HG03135 (cell line): ENCODE measurements around the gene SLC10A6.
"Not testable (repeated sequence)": the region's sequence is repeated elsewhere in the genome, so short reads cannot be mapped to it uniquely, and the experiment has no call there.

Experiments used
- ATAC-seq: cut with Tn5 transposase; IDR thresholded peaks from one replicate; pipeline ENCODE4 v1.9.1; 2021; ENCODE audit warnings: mild to moderate bottlenecking, moderate library complexity; ENCODE audit not compliant: unreplicated experiment

SLC10A6 gene, protein sequence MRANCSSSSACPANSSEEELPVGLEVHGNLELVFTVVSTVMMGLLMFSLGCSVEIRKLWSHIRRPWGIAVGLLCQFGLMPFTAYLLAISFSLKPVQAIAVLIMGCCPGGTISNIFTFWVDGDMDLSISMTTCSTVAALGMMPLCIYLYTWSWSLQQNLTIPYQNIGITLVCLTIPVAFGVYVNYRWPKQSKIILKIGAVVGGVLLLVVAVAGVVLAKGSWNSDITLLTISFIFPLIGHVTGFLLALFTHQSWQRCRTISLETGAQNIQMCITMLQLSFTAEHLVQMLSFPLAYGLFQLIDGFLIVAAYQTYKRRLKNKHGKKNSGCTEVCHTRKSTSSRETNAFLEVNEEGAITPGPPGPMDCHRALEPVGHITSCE

DNA sequence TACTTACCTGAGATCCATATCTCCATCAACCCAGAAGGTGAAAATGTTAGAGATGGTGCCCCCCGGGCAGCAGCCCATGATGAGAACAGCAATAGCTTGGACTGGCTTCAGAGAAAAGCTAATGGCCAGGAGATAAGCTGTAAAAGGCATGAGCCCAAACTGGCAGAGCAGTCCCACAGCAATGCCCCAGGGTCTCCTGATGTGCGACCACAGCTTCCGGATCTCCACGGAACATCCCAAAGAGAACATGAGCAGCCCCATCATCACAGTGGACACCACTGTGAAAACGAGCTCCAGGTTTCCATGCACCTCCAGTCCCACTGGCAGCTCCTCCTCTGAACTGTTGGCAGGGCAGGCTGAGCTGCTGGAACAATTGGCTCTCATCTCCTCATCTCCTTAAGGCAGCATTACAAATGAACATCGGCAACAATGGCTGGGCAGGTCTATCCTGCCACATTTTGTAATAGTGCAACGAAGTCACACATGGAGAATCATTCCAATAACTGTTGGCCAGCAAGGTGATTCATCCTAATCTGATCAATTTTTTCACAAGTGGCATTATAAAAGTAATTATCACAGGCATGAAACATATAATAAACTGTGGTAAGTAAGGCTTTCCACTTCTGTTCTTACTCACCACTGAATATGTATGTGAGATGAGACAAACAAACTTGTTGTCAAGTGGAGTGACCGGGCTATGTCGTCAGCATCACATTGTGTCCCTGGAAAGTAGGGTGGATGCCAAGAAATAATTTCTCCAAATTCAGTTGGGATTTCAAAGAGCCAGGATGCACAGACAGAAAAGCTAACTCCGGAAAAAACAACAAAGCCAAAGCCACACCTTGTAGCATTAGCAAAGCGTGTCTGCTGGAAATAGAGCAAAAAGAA is at the start of gene SLC10A6:
Gene SLC10A6 (minus strand): TSS at position 653 of the 888 bp plus-strand sequence. CDS start 269 bp downstream, at position 384.
- no peak for ATAC-seq

DNA sequence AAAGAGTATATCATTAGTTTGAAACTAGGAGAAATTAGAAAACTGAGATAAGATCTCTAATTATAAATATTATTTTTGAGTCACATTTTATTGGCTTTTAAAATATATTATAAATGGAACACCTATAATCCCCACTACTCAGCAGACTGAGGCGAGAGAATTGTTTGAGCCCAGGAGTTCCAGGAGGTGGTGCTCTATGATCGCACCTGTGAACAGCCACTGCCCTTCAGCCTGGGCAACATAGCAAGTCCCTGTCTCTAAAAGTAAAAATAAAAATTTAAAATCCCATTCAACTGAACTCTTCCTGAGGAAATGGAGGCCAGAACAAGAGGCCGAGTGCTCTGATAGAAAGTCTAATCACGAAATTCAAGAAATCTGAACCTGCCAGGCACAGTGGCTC is 49.4 kb upstream of the SLC10A6 start:
- ATAC-seq = no peak

DNA sequence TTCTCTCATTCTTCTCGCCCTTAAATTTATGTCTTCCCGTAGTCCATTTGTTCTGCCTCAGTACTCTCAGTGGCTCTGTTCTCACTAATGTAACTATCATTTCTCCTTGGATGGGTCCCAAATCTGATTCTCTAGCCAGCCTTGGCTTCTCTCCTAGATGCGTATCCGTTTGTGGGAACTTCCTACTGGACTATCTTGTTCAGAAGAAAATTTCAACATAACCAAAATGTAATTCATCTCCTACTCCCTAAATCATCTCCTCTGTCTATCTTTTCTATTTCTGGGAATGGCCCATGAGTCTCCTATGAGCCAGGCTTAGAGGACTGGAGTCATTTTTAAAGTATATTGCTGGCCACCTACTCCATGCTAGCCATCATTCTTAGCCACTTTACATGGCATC is 47.4 kb upstream of the SLC10A6 start:
- no peak for ATAC-seq

DNA sequence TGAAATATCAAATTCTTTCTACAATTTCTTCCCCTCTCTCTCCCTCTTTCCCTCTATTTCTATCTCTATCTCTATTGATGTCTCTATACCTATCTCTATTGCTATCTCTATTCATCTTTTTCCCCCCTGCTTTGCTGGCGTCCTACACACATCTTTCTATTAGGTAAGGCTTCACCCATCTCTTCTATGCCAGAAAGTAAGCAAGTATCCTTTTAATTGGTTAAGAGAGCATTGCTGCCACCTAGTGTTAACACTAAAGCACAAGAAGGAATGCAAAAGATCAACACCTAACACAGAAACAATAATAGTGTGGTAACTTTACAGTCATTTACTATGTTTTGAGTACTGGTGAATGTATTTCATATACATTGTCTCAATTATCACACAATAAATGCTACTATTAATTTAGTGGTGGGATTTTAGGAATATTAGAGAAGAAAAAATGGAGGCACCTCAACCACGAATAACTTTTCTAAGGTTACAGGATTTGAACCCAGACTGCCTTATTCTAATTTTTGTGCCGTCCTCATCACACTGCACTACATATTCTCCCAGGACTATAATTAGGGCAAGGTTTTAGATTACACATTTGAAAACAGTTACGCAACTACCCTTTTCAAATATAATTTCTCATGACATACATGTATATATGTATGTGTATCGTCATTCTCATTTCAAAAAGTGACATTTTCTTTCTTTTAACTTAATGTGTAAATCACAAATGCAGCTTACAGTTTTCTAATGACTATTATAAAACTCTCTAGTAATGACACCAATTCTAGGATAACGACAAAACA is 46.7 kb upstream of the SLC10A6 start:
- peak; percentile 47 for ATAC-seq

DNA sequence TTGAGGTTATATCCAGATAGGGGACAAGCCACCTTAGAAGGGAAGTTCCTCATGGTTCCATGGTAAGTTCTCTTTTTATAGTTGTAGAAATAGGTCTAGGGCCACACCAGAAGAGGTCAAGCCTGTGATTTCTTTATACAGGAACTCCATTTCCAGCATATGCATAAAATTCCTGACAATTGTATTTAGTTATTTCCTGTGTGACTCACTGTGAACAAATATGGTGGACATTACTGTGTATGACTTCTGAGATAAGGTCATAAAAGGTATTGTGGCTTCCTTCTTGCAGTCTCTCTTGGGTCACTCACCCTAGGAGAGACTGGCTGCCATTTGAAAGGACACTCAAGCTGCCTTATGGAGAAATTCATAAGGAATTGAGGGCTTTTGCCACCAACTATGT is 45.3 kb upstream of the SLC10A6 start:
- ATAC-seq = no peak

DNA sequence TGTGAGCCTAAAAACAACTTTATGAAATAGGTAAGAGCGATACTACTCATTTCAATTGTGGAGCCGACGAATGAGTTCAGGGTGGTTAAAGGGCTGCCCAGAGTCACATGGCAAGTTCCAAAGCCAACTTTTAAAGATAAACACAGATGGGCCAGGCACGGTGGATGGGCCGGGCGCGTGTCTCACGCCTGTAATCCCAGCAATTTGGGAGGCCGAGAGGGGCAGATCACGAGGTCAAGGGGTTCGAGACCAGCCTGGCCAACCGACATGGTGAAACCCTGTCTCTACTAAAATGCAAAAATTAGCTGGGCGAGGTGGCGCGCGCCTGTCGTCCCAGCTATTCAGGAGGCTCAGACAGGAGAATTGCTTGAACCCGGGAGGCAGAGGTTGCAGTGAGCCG is 44.0 kb upstream of the SLC10A6 start:
- no peak for ATAC-seq

DNA sequence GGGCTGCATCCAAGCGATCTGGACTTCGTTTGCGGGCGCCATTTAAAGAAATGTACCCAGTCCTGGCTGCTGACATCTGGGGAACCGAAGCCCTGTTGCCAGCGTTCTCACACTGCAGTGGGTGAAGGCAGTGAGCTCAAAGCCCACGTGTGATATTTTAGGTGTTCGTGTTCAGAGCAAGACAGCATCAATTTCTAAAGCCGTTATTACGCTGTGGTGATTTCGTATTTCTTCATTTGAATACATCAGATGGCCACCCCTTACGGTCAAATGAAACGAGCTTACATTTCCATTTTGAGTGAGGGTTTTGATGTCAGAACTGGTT is 43.4 kb upstream of the SLC10A6 start:
- peak; percentile 8 for ATAC-seq

DNA sequence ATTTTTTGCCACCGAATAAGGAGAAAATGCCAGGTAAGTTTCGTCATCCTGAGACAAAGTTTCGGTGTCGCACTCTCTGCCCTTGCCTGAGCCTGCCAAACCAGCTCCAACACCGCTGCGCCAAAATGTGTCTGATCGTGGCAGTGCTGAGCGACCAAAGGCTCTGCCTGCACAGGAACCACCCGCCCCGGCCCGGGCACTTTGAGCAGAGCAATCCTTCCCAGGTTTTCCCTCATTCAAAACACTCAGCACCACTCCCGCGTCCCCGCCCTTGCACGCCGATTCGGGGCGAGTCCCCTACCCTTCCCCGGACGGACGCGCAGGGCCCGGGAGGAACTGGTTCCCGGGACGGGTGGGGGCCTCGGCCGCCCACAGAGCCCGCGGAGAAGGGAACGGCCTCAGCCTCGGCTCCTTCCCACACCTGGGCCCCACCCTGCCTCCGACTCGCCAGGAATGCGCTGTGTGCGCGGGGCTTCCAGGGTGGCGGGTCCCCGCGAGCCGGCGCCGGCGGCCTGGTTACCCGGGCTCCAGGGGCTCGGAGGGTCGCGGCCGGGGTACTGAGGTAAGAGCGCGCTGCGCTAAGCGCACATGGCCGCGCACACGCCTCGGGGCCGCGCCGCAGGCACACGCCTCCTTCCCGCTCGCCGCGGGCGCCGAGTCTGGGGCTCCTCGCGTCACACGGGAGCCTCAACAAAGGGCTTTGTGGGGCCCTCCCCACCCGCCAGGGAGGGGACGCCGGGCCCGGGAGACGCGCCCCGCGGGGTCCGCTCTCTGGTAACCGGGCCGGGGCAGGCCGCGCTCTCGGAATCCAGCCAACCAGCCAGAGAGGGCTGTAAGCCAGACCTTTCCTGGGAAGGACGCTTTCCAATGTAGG is 42.8 kb upstream of the SLC10A6 start, which contains the start of gene C4orf36:
Gene C4orf36 (minus strand): TSS at position 661 of the 874 bp plus-strand sequence. CDS start 902 bp downstream, outside the sequence.
- peak; percentile 50 for ATAC-seq

DNA sequence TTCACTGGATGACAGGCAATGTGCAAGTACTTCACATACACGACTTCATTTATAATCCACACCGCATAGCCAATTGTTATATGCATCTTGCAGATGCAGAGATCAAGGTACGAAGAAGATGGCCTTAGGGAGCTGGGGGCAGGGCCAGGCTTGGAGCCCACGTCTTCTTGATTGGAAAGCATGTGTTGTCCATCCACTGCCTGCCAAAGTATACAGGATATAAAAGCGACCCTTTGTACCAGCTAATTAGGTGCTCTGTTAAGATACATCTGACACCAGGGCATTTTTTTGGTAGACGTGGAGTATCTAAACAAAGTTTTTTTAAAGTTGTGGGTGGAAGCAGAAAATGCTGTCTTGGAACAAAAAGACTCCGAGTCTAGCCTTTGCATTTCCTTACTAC is 41.6 kb upstream of the SLC10A6 start:
- no peak for ATAC-seq

DNA sequence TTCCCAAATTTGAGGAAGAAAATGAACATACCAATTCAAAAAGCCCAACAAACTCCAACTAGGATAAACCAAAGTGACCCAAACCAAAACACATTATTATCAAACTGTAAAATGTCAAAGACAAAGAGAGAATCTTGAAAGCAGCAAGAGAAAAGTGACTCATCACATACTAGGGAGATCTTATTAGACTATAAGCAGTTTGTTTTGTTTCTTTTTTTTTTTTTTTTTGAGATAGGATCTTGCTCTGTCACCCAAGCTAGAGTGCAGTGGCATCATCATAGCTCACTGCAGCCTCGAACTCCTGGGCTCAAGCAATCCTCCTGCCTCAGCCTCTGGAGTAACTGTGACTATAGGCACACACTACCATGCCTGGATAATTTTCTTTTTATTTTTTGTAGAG is 30.5 kb upstream of the SLC10A6 start:
- no peak for ATAC-seq

DNA sequence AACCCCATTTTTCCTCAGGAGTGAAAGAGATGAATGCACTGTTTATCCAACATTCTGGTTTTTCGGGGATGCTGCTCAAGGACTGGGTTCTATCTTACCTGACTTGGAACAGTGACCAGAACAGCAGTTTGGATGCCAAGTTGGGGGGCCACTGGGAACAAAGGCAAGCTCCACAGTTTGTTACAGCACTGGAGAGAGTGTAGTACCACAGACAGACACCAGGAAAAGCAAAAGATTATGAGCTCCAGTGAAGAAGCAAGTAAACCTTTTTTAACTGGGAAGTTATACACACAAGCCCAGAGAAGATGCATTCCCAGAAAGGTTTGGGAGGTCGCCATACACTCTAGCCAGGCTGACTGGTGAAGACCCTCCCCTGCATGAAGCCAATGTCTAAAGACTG is 29.5 kb upstream of the SLC10A6 start:
- ATAC-seq = no peak

DNA sequence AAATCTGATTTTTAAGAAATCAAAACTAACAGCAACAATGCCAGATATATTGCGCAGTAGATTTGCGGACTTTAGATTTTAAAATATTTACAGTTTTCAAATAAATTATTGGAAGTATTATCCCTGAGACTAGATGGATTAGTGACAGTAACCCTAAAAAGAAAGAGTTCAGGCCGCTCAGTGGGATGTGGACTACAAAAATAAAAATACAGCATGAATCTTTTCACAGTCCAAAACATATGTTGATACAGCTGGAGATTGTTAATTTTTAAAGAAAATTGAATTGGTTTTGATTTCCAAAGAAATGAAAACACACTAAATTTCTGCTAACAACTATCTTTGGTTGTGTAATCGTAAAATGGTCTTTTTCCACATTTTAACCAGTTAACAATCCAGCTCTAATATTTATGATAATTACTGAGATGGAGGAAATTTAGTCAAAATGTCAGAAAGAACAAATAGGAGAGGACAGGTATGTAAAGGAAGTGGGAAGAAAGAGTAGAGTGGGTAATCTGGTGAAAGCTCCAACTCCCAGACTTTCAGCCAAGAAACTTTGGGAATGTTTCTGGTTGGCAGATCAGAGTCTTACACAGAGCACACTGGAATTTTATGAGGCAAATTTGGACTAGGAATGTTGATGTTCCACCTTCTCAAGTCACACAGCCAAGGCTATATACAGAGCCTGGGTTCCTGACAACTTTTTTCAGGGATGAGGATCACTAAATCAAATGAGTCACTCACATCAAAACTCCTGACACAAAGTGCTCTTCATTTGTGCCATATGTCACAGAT is 27.9 kb upstream of the SLC10A6 start:
- ATAC-seq = no peak

DNA sequence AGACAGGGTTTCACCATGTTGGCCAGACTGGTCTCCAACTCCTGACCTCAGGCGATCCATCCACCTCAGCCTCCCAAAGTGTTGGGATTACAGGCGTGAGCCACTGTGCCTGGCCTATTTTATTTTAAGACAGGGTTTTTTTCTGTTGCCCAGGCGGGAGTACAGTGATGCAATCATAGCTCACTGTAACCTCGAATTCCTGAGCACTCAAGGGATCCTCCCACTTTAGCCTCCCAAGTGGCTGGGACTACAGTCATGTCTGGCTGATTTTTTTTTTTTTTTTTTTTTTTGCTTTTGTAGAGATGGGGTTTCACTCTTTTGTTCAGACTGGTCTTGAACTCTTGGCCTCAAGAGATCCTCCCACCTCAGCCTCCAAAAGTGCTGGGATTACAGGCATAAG is 26.3 kb upstream of the SLC10A6 start:
- ATAC-seq = not testable (repeated sequence)

DNA sequence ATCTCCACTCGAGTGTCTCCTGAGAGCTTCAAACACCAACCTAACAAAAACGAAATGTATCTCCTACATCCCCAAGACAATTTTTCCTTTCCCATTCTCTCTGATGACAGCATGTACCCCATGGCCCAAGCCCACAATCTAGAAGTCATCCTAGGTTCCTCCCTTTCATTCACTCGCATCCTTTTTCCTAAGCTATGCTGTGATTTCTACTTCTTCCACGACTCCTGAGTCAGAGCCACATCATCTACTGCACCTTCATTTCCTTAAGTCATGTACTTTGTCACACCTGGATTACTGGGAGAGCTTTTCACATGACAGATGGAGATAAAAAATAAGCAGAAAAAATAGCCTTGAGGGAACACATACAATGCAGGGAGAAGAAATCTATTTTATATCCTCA is 23.0 kb upstream of the SLC10A6 start:
- ATAC-seq = no peak

DNA sequence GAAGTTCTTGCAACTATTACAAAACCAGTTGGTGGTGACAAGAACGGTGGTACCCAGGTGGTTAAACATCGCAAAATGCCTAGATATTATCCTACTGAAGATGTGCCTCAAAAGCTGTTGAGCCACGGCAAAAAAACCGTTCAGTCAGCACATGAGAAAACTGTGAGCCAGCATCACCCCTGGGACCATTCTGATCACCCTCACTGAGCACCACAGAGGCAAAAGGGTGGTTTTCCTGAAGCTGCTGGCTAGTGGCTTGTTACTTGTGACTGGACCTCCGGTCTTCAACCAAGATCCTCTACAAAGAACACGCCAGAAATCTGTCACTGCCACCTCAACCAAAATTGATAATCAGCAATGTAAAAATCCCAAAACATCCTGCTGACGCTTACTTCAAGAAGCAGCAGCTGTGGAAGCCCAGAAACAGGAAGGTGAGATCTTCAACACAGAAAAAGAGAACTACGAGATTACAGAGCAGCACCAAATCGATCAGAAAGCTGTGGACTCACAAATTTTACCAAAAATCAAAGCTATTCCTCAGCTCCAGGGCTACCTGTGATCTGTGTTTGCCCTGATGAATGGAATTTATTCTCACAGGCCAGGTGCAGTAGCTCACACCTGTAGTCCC is 21.4 kb upstream of the SLC10A6 start:
- ATAC-seq = no peak

DNA sequence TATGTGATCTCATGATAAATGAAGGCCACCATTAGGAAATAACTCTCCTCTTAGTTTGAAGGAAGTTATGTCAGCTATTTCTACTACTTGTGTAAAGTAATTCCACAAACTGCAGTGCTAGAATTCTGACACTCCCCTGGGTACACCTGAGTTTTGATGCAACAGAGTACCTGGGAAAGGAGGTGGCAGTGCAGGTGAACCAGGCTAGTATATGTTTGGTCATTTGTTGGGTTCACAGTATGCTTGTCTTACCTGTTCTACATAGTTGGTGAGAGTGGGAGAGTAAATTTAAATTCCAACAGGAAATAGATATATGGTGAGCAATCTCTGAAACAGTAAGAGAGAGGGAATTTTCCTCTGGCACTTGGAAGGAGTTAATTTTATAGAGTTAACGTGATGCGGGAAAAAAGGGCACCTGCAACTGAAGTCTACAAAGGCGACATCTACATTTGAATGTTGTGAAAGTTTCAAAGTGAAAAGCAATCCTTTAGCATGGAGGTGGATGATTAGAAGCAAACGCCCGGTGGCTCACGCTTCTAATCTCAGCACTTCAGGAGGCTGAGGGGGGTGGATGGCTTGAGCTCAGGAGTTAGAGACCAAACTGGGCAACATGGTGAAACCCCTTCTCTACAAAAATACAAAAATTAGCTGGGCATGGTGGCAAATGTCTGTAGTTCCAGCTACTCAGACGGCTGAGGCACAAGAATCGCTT is 8.3 kb upstream of the SLC10A6 start:
- no peak for ATAC-seq

DNA sequence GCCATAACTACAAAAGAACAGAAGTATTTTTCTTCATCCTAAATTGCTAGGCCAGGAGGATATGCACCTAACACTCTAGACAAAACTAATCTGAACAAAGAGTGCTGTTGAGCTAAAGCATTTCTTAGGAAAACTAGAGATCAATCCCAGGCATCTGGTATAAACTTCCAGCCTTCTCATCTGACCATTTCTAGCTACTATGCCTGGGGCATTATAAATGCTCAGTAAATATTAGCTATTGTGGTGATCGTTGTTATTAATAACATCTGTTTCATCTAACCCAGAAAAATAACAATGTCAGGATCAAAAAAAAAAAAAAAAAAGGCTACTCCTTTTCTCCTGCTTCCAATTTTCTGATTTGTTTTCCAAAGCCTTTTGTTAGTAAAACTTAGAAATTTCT is 7.7 kb upstream of the SLC10A6 start:
- no peak for ATAC-seq

DNA sequence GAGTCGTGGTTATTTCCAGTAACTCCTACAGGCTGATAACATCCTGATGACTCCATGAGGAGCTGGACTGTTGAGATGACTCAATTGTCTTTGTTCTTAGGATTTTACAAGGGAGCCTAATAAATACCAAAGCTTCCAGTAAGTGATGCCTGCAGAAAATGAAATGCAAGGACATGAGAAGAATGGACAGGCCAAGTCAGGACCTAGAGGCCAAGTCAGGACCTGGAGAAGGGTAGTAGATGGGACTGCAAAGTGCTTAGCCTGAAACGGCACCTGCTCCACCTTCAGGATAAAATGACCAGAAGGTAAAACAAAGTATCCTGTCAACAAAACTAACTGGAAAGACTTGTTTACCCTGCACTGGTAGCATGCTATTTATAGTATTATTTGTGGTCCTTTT is 6.4 kb upstream of the SLC10A6 start:
- ATAC-seq = no peak
